Stomach smooth muscle (tissue), 2 donors: ENCODE measurements around the gene ALG1.
A peak's percentile ranks its signal among the peaks of the same experiment; 100 is the strongest.
"Not testable (repeated sequence)": the region's sequence is repeated elsewhere in the genome, so short reads cannot be mapped to it uniquely, and the experiment has no call there.

ENCODE experiments used
- H3K27ac ChIP-seq: one replicate; pipeline ENCODE4 v1.7.0; 2013; ENCODE audit warnings: mild to moderate bottlenecking, low read length, inconsistent platforms
- H3K27me3 ChIP-seq, 2 donors: one replicate each; pipeline ENCODE4 v1.7.0; 2013; ENCODE audit warnings: low read length in 2 of 2; ENCODE audit not compliant: insufficient read depth in 2 of 2, control insufficient read depth in 1 of 2
- H3K36me3 ChIP-seq, 2 donors: one replicate each; pipeline ENCODE4 v1.7.0; 2013; ENCODE audit warnings: low read length in 2 of 2; ENCODE audit not compliant: control insufficient read depth in 2 of 2, insufficient read depth in 2 of 2
- H3K4me1 ChIP-seq: one replicate; pipeline ENCODE4 v1.7.0; 2013; ENCODE audit warnings: low read length; ENCODE audit not compliant: control insufficient read depth, insufficient read depth
- H3K4me3 ChIP-seq, 2 donors: one replicate each; pipeline ENCODE4 v1.7.0; 2013; ENCODE audit warnings: low read length in 2 of 2
- H3K9ac ChIP-seq, 2 donors: one replicate each; pipeline ENCODE4 v1.7.0; 2013; ENCODE audit warnings: low read length in 2 of 2, mild to moderate bottlenecking in 1 of 2
- H3K9me3 ChIP-seq, 2 donors: one replicate each; pipeline ENCODE4 v1.7.0; 2013; ENCODE audit warnings: low read length in 2 of 2; ENCODE audit not compliant: control insufficient read depth in 2 of 2
- donor health status: healthy.
- donor health status: Pancreatic carcinoma.

The ALG1 gene

GRCh38 chr16:5032748-5033167 is 38.9 kb upstream of the ALG1 start:
- no peaks in the 10 kb centered on the region for H3K27me3 ChIP-seq
- peaks cover 0 to 2% of the 10 kb centered on the region in 2 donors for H3K36me3 ChIP-seq
- peak overlapping the region; percentile 64 to 72 for H3K9ac ChIP-seq
- H3K4me1 ChIP-seq, result peaks cover 15% of the 10 kb centered on the region
- peak overlapping the region; percentile 91 to 97 for H3K4me3 ChIP-seq
- no peaks in the 10 kb centered on the region for H3K9me3 ChIP-seq
- H3K27ac ChIP-seq, result peak overlapping the region; percentile 41

- peak within 1 kb of the TSS; percentile 41 for H3K27ac ChIP-seq
- peak within 1 kb of the TSS; percentile 91 to 97 for H3K4me3 ChIP-seq
- H3K9ac ChIP-seq, result peak within 1 kb of the TSS; percentile 64 to 72
- peaks cover 15% of the 10 kb centered on the region for H3K4me1 ChIP-seq
- no peaks in the 10 kb centered on the region for H3K27me3 ChIP-seq
- H3K9me3 ChIP-seq, result no peaks in the 10 kb centered on the region
- H3K36me3 ChIP-seq, result peaks cover 0 to 2% of the 10 kb centered on the region in 2 donors
Measured at GRCh38 chr16:5033256-5034166, 38.1 kb upstream of the ALG1 start, which contains the start of gene NAGPA. TSS of gene NAGPA (minus strand) at chr16:5033935. CDS start at chr16:5033914, 21 bp downstream.

GRCh38 chr16:5034167-5034523 is 37.5 kb upstream of the ALG1 start:
- peaks cover 0 to 2% of the 10 kb centered on the region in 2 donors for H3K36me3 ChIP-seq
- no peaks in the 10 kb centered on the region for H3K9me3 ChIP-seq
- H3K27me3 ChIP-seq, result no peaks in the 10 kb centered on the region
- peak overlapping the region; percentile 91 to 97 for H3K4me3 ChIP-seq
- peaks cover 15% of the 10 kb centered on the region for H3K4me1 ChIP-seq
- H3K27ac ChIP-seq, result peak overlapping the region; percentile 41
- peak overlapping the region; percentile 64 to 72 for H3K9ac ChIP-seq

GRCh38 chr16:5035909-5036227 is 35.8 kb upstream of the ALG1 start:
- no peak overlapping the region for H3K9ac ChIP-seq
- peaks cover 15% of the 10 kb centered on the region for H3K4me1 ChIP-seq
- H3K27ac ChIP-seq, result no peak overlapping the region
- no peaks in the 10 kb centered on the region for H3K36me3 ChIP-seq
- H3K4me3 ChIP-seq, result no peak overlapping the region
- no peaks in the 10 kb centered on the region for H3K27me3 ChIP-seq
- H3K9me3 ChIP-seq, result no peaks in the 10 kb centered on the region

GRCh38 chr16:5036228-5037156 is 35.2 kb upstream of the ALG1 start:
- no peaks in the 10 kb centered on the region for H3K36me3 ChIP-seq
- no peaks in the 10 kb centered on the region for H3K27me3 ChIP-seq
- H3K27ac ChIP-seq, result no peak overlapping the region
- H3K4me1 ChIP-seq, result peaks cover 15% of the 10 kb centered on the region
- H3K9ac ChIP-seq, result no peak overlapping the region
- no peak overlapping the region for H3K4me3 ChIP-seq
- no peaks in the 10 kb centered on the region for H3K9me3 ChIP-seq

GRCh38 chr16:5040451-5040850 is 31.2 kb upstream of the ALG1 start:
- no peak overlapping the region for H3K27ac ChIP-seq
- H3K36me3 ChIP-seq, result peaks cover 0 to 2% of the 10 kb centered on the region in 2 donors
- H3K9me3 ChIP-seq, result no peaks in the 10 kb centered on the region
- H3K27me3 ChIP-seq, result no peaks in the 10 kb centered on the region
- no peak overlapping the region for H3K4me3 ChIP-seq
- no peak overlapping the region for H3K9ac ChIP-seq
- no peaks in the 10 kb centered on the region for H3K4me1 ChIP-seq

- no peak overlapping the region for H3K9ac ChIP-seq
- H3K27ac ChIP-seq, result no peak overlapping the region
- no peaks in the 10 kb centered on the region for H3K9me3 ChIP-seq
Measured at GRCh38 chr16:5041600-5042133, 30.0 kb upstream of the ALG1 start.

GRCh38 chr16:5042574-5043171 is 29.0 kb upstream of the ALG1 start:
- Histone ChIP-seq H3K4me1 (no peaks in the 10 kb centered on the region), H3K36me3 (peaks cover 0 to 2% of the 10 kb centered on the region in 2 donors), H3K4me3 (no peak overlapping the region), H3K27ac (no peak overlapping the region), H3K27me3 (no peaks in the 10 kb centered on the region), H3K9me3 (no peaks in the 10 kb centered on the region), H3K9ac (no peak overlapping the region)

More at GRCh38 chr16:5041600-5042133, 30.0 kb upstream of the ALG1 start:
- Histone ChIP-seq H3K27me3 (no peaks in the 10 kb centered on the region), H3K4me3 (no peak overlapping the region), H3K36me3 (peaks cover 0 to 2% of the 10 kb centered on the region in 2 donors), H3K4me1 (no peaks in the 10 kb centered on the region)

GRCh38 chr16:5044011-5044540 is 27.6 kb upstream of the ALG1 start:
- Histone ChIP-seq H3K4me1 (no peaks in the 10 kb centered on the region), H3K36me3 (peaks cover 0 to 2% of the 10 kb centered on the region in 2 donors), H3K27ac (no peak overlapping the region), H3K9ac (no peak overlapping the region), H3K9me3 (no peaks in the 10 kb centered on the region), H3K4me3 (no peak overlapping the region), H3K27me3 (no peaks in the 10 kb centered on the region)

GRCh38 chr16:5044581-5044980 is 27.1 kb upstream of the ALG1 start:
- not testable (repeated sequence) for H3K36me3 ChIP-seq, H3K4me1 ChIP-seq, H3K9me3 ChIP-seq, H3K4me3 ChIP-seq, H3K27ac ChIP-seq, H3K9ac ChIP-seq, H3K27me3 ChIP-seq
